Measurements from ENCODE around the gene NFAT5.
A peak's percentile ranks its signal among the peaks of the same experiment; 100 is the strongest.
"Not testable (repeated sequence)": the region's sequence is repeated elsewhere in the genome, so short reads cannot be mapped to it uniquely, and the experiment has no call there.

NFAT5 gene

GRCh38 chr16:69555437-69555836 is 10.3 kb upstream of the NFAT5 start:
- no peak for DNase-seq (ENCODE audit: low spot score)

- no peak for DNase-seq (ENCODE audit: low spot score)
Observed at GRCh38 chr16:69555867-69556266, 9.9 kb upstream of the NFAT5 start.

- no peak for DNase-seq (ENCODE audit: low spot score)
Observed at GRCh38 chr16:69559164-69559563, 6.6 kb upstream of the NFAT5 start.

- not testable (repeated sequence) for DNase-seq (ENCODE audit: low spot score)
Observed at GRCh38 chr16:69561367-69561766, 4.4 kb upstream of the NFAT5 start.

GRCh38 chr16:69561901-69562300 is 3.9 kb upstream of the NFAT5 start:
- DNase-seq (ENCODE audit: low spot score) = no peak

GRCh38 chr16:69562813-69563212 is 3.0 kb upstream of the NFAT5 start:
- no peak for DNase-seq (ENCODE audit: low spot score)

GRCh38 chr16:69563605-69564580 is 1.9 kb upstream of the NFAT5 start:
- DNase-seq (ENCODE audit: low spot score) = no peak

- no peak for DNase-seq (ENCODE audit: low spot score)
Observed at GRCh38 chr16:69564845-69565670, 708 bp upstream of the NFAT5 start.

- peak; percentile 55 for DNase-seq (ENCODE audit: low spot score)
Observed at GRCh38 chr16:69566240-69566980, 644 bp downstream of the NFAT5 start.

- peak; percentile 15 for DNase-seq (ENCODE audit: low spot score)
Observed at GRCh38 chr16:69566981-69567680, 1.4 kb downstream of the NFAT5 start.

GRCh38 chr16:69568676-69569075 is 2.9 kb downstream of the NFAT5 start:
- DNase-seq (ENCODE audit: low spot score) = no peak

GRCh38 chr16:69578771-69579170 is 13.0 kb downstream of the NFAT5 start:
- DNase-seq (ENCODE audit: low spot score) = not testable (repeated sequence)

GRCh38 chr16:69579783-69580481 is 14.2 kb downstream of the NFAT5 start:
- DNase-seq (ENCODE audit: low spot score) = no peak

GRCh38 chr16:69581297-69581696 is 15.5 kb downstream of the NFAT5 start:
- DNase-seq (ENCODE audit: low spot score) = no peak

GRCh38 chr16:69584493-69584892 is 18.7 kb downstream of the NFAT5 start:
- not testable (repeated sequence) for DNase-seq (ENCODE audit: low spot score)

- DNase-seq (ENCODE audit: low spot score) = no peak
Observed at GRCh38 chr16:69589434-69590269, 23.9 kb downstream of the NFAT5 start.

- DNase-seq (ENCODE audit: low spot score) = no peak
Observed at GRCh38 chr16:69590590-69590989, 24.8 kb downstream of the NFAT5 start.

GRCh38 chr16:69593751-69594255 is 28.0 kb downstream of the NFAT5 start:
- DNase-seq (ENCODE audit: low spot score) = no peak

GRCh38 chr16:69595127-69596036 is 29.6 kb downstream of the NFAT5 start:
- DNase-seq (ENCODE audit: low spot score) = no peak
